ENCODE results near the gene RHBDF1. TPM values are rescaled to one million over a fixed set of nuclear protein-coding genes. Genes with fewer than 3 reads are reported as not detected.
A peak's percentile ranks its signal among the peaks of the same experiment; 100 is the strongest.

RHBDF1 gene
- total and polyA plus RNA-seq, 9 of the 15 experiments (the other 6 are each of a cell fraction or from before 2014, with no cell fraction given): 1.0 to 8.2 (median 4.2) TPM

- TF ChIP-seq JUN (IDR thresholded peaks at IDR 0.05; ENCODE audit: borderline replicate concordance, low read depth, low read length): peak; percentile 57; the same call in 1 of the 2 replicates
- 0 out of 2 replicates have a peak, but pooled peaks have one; percentile 45 for TF ChIP-seq JUN (CRISPR knock-in tag; IDR thresholded peaks at IDR 0.05; ENCODE audit: borderline replicate concordance)
- no peak for TF ChIP-seq KAT2B (IDR thresholded peaks at IDR 0.05; ENCODE audit: low read depth, low read length)
- TF ChIP-seq PCBP1 (IDR thresholded peaks at IDR 0.05; ENCODE audit: low read depth, low read length, poor library complexity, severe bottlenecking): no peak
- TF ChIP-seq PKNOX1 (IDR thresholded peaks at IDR 0.05): no peak
- no peak for TF ChIP-seq KAT7 (CRISPR knock-in tag; IDR thresholded peaks at IDR 0.05; ENCODE audit: borderline replicate concordance)
- no peak for TF ChIP-seq KLF16 (IDR thresholded peaks at IDR 0.05)
- no peak for TF ChIP-seq E2F4 (CRISPR knock-in tag; IDR thresholded peaks at IDR 0.05; ENCODE audit: low read depth)
- TF ChIP-seq EGR1 (conservative IDR thresholded peaks at IDR 0.05): peak; percentile 10; the same call in 1 of the 2 replicates
- TF ChIP-seq RHOXF2B (CRISPR knock-in tag; conservative IDR thresholded peaks at IDR 0.05): no peak
- TF ChIP-seq ZNF785 (CRISPR knock-in tag; IDR thresholded peaks at IDR 0.05): no peak
- no peak for TF ChIP-seq TOE1 (IDR thresholded peaks at IDR 0.05; ENCODE audit: borderline replicate concordance)
- no peak for TF ChIP-seq TOE1 (CRISPR knock-in tag; IDR thresholded peaks at IDR 0.05; ENCODE audit: borderline replicate concordance, low read depth)
- TF ChIP-seq KLF10 (CRISPR knock-in tag; IDR thresholded peaks at IDR 0.05): no peak
- TF ChIP-seq BRCA1 (IDR thresholded peaks at IDR 0.05): no peak
- TF ChIP-seq BRCA1 (CRISPR knock-in tag; IDR thresholded peaks at IDR 0.05): no peak
- TF ChIP-seq FOXJ3 (CRISPR knock-in tag; IDR thresholded peaks at IDR 0.05): no peak
- TF ChIP-seq ZBTB40 (IDR thresholded peaks at IDR 0.05): no peak
- no peak for TF ChIP-seq ZBTB40 (CRISPR knock-in tag; IDR thresholded peaks at IDR 0.05)
Observed at GRCh38 chr16:76535-77272, 4.3 kb upstream of the RHBDF1 start (continued).
